SK-N-SH treated with all-trans-retinoic acid at 6 μM for 48 hours (cell line): ENCODE results near the gene RAB31.

Experiments used
- ATAC-seq: fragments of 200-7000 bp; cut with Tn5 transposase; 3 replicates; pipeline ENCODE4 v1.9.1; 2020; ENCODE audit warnings: mild to moderate bottlenecking, moderate library complexity
- ARNTL ChIP-seq: fragments of 450-650 bp; formaldehyde crosslinking; IDR thresholded peaks from 2 replicates; pipeline ENCODE4 v1.5.0; 2020; ENCODE audit warnings: low read depth, mild to moderate bottlenecking, moderate library complexity, borderline replicate concordance
- BACH2 ChIP-seq: fragments of 250-450 bp; sonication (Bioruptor Pico); IDR thresholded peaks from 2 replicates; pipeline ENCODE4 v1.9.0; 2021; ENCODE audit warnings: mild to moderate bottlenecking, borderline replicate concordance
- CREB5 ChIP-seq: fragments of 250-450 bp; sonication (Bioruptor Pico); IDR thresholded peaks from 2 replicates; pipeline ENCODE4 v1.5.1; 2020; ENCODE audit warnings: low read depth, mild to moderate bottlenecking, moderate library complexity
- CSDC2 ChIP-seq: fragments of 250-450 bp; sonication (Bioruptor Pico); IDR thresholded peaks from 2 replicates; pipeline ENCODE4 v1.5.0; 2020; ENCODE audit warnings: mild to moderate bottlenecking, moderate library complexity
- CSRNP3 ChIP-seq: fragments of 250-450 bp; sonication (Bioruptor Pico); IDR thresholded peaks from 2 replicates; pipeline ENCODE4 v1.5.1; 2021; ENCODE audit warnings: mild to moderate bottlenecking, moderate library complexity
- ESRRG ChIP-seq: fragments of 250-450 bp; sonication (Bioruptor Pico); IDR thresholded peaks from 2 replicates; pipeline ENCODE4 v1.6.1; 2021; ENCODE audit warnings: mild to moderate bottlenecking
- GLIS3 ChIP-seq: fragments of 250-450 bp; sonication (Bioruptor Pico); IDR thresholded peaks from 2 replicates; pipeline ENCODE4 v1.5.0; 2020; ENCODE audit warnings: mild to moderate bottlenecking, moderate library complexity
- ISL1 ChIP-seq: fragments of 250-450 bp; sonication (Bioruptor Pico); IDR thresholded peaks from 2 replicates; pipeline ENCODE4 v2.1.2; 2022; ENCODE audit warnings: mild to moderate bottlenecking, moderate library complexity
- OSR1 ChIP-seq: fragments of 250-450 bp; sonication (Bioruptor Pico); IDR thresholded peaks from 2 replicates; pipeline ENCODE4 v1.8.0; 2022; ENCODE audit warnings: moderate library complexity, mild to moderate bottlenecking, inconsistent platforms
- PATZ1 ChIP-seq: fragments of 250-450 bp; sonication (Bioruptor Pico); IDR thresholded peaks from 2 replicates; pipeline ENCODE4 v1.8.0; 2020; ENCODE audit warnings: mild to moderate bottlenecking, moderate library complexity, borderline replicate concordance
- PPARA ChIP-seq: fragments of 250-450 bp; sonication (Bioruptor Pico); IDR thresholded peaks from 2 replicates; pipeline ENCODE4 v1.5.0; 2020; ENCODE audit warnings: mild to moderate bottlenecking, borderline replicate concordance
- RARB ChIP-seq: fragments of 250-450 bp; sonication (Bioruptor Pico); IDR thresholded peaks from 2 replicates; pipeline ENCODE4 v1.8.0; 2021; ENCODE audit warnings: mild to moderate bottlenecking, moderate library complexity
- SNAI2 ChIP-seq: fragments of 250-450 bp; sonication (Bioruptor Pico); IDR thresholded peaks from 2 replicates; pipeline ENCODE4 v1.5.0; 2020; ENCODE audit warnings: mild to moderate bottlenecking, moderate library complexity
- TCF4 ChIP-seq: fragments of 250-450 bp; sonication (Bioruptor Pico); IDR thresholded peaks from 2 replicates; pipeline ENCODE4 v1.8.0; 2021; ENCODE audit warnings: mild to moderate bottlenecking, moderate library complexity, borderline replicate concordance
- TOX ChIP-seq: fragments of 250-450 bp; sonication (Bioruptor Pico); IDR thresholded peaks from 2 replicates; pipeline ENCODE4 v1.8.0; 2021; ENCODE audit warnings: mild to moderate bottlenecking, moderate library complexity, borderline replicate concordance
- TSHZ2 ChIP-seq: fragments of 250-450 bp; sonication (Bioruptor Pico); IDR thresholded peaks from 2 replicates; pipeline ENCODE4 v1.5.0; 2020; ENCODE audit warnings: mild to moderate bottlenecking, moderate library complexity
- ZC3H10 ChIP-seq: fragments of 250-450 bp; sonication (Bioruptor Pico); IDR thresholded peaks from 2 replicates; pipeline ENCODE4 v1.5.1; 2021; ENCODE audit warnings: mild to moderate bottlenecking, moderate library complexity
- ZFP30 ChIP-seq: fragments of 450-650 bp; formaldehyde crosslinking; IDR thresholded peaks from 2 replicates; pipeline ENCODE4 v1.5.0; 2022; ENCODE audit warnings: mild to moderate bottlenecking, moderate library complexity
- ZNF8 ChIP-seq: fragments of 450-650 bp; formaldehyde crosslinking; IDR thresholded peaks from 2 replicates; pipeline ENCODE4 v1.5.0; 2020; ENCODE audit warnings: mild to moderate bottlenecking, moderate library complexity

Gene RAB31

GRCh38 chr18:9720327-9720726, 12.2 kb downstream of the RAB31 start:
- no peak; the same call in 2 of the 3 replicates for ATAC-seq
- TF ChIP-seq ISL1 (no peak), TCF4 (CRISPR knock-in tag) (no peak), ZNF8 (no peak), ZC3H10 (no peak), ARNTL (CRISPR knock-in tag) (no peak)

GRCh38 chr18:9721893-9722550, 13.9 kb downstream of the RAB31 start:
- TF ChIP-seq CSDC2 (CRISPR knock-in tag) = no peak
- TF ChIP-seq RARB (CRISPR knock-in tag) = no peak
- no peak for TF ChIP-seq TSHZ2
- no peak for TF ChIP-seq CSRNP3 (CRISPR knock-in tag)
- TF ChIP-seq OSR1 (CRISPR knock-in tag) = no peak
- no peak for TF ChIP-seq TOX (CRISPR knock-in tag)
- no peak for TF ChIP-seq ZFP30 (CRISPR knock-in tag)
- TF ChIP-seq GLIS3 (CRISPR knock-in tag) = no peak
- TF ChIP-seq BACH2 = no peak
- TF ChIP-seq ESRRG (CRISPR knock-in tag) = no peak
- TF ChIP-seq PPARA (CRISPR knock-in tag) = no peak
- TF ChIP-seq ZC3H10 = no peak
- no peak for ATAC-seq

- TF ChIP-seq PPARA (CRISPR knock-in tag) (no peak), BACH2 (no peak), PATZ1 (CRISPR knock-in tag) (no peak), ESRRG (CRISPR knock-in tag) (no peak), RARB (CRISPR knock-in tag) (no peak), SNAI2 (CRISPR knock-in tag) (no peak), GLIS3 (CRISPR knock-in tag) (no peak), CREB5 (CRISPR knock-in tag) (no peak), CSDC2 (CRISPR knock-in tag) (no peak)
Measured at GRCh38 chr18:9722691-9723090, 14.6 kb downstream of the RAB31 start.

GRCh38 chr18:9724797-9725585, 16.9 kb downstream of the RAB31 start:
- ATAC-seq = no peak
- TF ChIP-seq CSRNP3 (CRISPR knock-in tag) (no peak), GLIS3 (CRISPR knock-in tag) (no peak), TCF4 (CRISPR knock-in tag) (no peak), OSR1 (CRISPR knock-in tag) (no peak), ESRRG (CRISPR knock-in tag) (no peak), ARNTL (CRISPR knock-in tag) (no peak), CSDC2 (CRISPR knock-in tag) (no peak), ZNF8 (no peak), TSHZ2 (no peak), ZC3H10 (no peak), CREB5 (CRISPR knock-in tag) (no peak), RARB (CRISPR knock-in tag) (no peak)

More at GRCh38 chr18:9722691-9723090, 14.6 kb downstream of the RAB31 start:
- ATAC-seq = no peak
